Stimulated activated CD8-positive, alpha-beta memory T cell treated with anti-CD3 and anti-CD28 coated beads, Interleukin-7, amount 100 ng/mL, for 24 hours (primary cell): ENCODE results near the gene SBNO2.
A peak's percentile ranks its signal among the peaks of the same experiment; 100 is the strongest.

Source experiments
- DNase-seq: peaks from one replicate; pipeline ENCODE4 v3.0.0-alpha.2; 2020; ENCODE audit warnings: low read depth

SBNO2 gene

GRCh38 chr19:1089126-1089771, 84.8 kb downstream of the SBNO2 start:
- no peak for DNase-seq

- DNase-seq: no peak
These were observed 85.6 kb downstream of the SBNO2 start for GRCh38 chr19:1088416-1089010.

GRCh38 chr19:1087813-1088415, 86.2 kb downstream of the SBNO2 start:
- no peak for DNase-seq

DNA sequence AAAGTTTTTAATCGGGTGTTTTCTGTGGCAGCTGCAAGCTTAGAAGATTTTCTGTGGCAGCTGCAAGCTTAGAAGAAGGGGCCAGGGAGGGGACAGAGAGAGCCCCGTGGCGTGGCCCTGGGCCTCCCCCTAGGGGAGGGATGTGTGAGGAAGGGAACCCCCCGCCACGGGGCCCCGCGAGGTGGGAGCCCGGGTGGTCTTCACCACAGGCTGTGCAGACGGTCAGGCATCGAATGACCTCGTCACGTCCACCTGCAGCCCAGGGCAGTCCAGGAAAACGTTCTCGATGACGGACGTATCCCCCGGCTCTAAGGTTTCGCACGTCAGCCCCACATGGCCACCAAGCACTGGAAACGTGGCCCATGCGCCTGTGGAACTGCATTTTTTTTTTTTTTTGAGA, 87.5 kb downstream of the SBNO2 start:
- DNase-seq: no peak

DNA sequence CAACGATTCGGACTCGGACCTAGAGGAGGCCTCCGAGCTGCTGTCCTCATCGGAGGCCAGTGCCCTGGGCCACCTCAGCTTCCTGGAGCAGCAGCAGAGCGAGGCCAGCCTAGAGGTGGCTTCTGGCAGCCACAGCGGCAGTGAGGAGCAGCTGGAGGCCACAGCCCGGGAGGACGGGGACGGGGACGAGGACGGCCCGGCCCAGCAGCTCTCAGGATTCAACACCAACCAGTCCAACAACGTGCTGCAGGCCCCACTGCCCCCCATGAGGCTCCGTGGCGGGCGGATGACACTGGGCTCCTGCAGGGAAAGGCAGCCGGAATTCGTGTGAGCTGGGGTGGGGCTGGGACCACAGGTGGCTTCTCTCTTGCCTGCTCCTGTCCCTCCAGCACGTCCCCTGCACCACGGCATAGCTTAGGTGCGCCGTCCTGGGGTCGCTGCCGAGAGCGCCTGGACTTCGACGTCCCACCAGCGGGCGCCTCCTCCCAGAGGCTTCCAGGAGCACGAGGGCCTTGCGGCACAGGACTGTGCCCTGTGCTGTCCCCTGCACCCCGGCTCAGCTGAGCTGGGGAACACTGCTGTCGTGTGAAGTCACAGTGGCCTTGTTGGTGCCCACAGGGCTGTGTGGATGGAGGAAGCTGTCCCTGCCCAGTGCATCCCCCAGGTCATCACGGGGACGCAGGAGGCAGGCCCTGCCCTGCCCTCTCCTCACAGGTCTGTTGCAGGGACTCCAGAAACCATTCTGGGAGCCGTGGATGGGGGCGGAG, 88.2 kb downstream of the SBNO2 start:
- DNase-seq: no peak

GRCh38 chr19:1085053-1085658, 88.9 kb downstream of the SBNO2 start:
- no peak for DNase-seq

GRCh38 chr19:1084024-1084868, 89.8 kb downstream of the SBNO2 start:
- no peak for DNase-seq

DNA sequence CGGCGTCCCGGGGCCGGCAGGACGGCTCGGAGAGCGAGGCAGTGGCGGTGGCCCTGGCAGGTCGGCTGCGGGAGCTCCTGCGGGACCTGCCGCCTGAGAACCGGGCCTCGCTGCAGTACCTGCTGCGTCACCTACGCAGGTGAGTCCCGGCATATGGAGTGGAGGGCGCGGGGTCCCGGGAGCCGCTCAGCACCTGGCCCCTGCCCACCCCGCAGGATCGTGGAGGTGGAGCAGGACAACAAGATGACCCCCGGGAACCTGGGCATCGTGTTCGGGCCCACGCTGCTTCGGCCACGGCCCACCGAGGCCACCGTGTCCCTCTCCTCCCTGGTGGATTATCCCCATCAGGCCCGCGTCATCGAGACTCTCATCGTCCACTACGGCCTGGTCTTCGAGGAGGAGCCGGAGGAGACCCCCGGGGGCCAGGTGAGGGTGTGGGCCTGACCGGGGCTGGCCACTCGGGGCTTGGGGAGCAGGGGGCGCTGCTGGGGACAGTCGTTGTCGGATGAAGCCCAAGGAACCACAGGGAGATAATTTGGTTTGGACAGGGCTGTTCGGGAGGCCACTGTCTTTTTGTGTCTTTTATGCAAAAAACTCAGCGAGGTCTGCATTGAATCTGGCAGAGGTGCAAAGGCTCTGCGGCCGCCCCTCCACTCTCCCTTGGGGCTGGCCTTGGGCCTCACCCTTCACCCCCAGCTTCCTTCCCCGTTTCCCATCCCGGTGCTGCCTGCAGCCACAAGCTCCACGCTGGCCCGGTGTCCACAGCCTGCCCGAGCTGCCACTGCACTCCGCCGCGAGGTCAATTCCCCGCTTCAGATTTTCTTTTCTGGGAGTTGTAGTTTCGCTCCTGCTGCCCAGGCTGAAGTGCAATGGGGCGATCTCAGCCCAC, 90.9 kb downstream of the SBNO2 start:
- no peak for DNase-seq

DNA sequence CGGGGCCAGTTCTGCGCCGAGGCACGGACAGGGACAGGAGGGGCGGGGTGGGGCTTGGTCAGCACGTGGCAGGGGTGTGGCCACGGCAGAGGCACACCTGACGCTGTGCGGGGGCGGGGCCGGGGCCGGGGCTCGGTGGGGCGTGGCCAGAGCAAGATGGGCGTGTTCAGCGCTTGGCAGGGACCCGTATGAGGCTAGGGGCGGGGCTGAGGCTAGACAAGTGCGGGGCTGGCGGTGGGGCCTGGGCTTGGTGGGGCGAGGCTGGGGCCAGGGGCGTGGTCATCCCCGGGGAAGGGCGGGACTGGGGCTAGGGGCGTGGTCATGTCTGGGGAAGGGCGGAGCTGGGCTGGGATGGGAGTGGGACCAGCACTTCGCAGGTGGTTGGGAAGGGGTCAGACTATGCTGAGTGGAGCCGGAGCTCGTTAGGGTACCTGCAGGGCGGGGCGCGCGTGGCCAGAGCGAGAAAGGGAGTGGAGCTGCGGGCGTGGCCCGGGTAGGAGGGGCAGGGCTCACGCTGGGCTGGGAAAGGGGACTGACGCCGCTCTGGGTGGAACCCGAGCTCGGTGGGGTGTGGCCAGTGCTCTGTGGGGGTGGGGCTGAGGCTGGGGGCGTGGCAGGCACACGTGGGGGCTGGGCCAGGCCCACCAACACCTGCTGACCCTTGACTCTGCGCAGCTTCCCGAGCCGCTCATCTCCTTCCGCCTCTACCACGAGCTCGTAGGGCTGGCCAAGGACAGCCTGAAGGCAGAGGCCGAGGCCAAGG, 91.7 kb downstream of the SBNO2 start:
- DNase-seq: no peak

- DNase-seq: no peak
These were observed 92.5 kb downstream of the SBNO2 start for GRCh38 chr19:1081301-1082164.

DNA sequence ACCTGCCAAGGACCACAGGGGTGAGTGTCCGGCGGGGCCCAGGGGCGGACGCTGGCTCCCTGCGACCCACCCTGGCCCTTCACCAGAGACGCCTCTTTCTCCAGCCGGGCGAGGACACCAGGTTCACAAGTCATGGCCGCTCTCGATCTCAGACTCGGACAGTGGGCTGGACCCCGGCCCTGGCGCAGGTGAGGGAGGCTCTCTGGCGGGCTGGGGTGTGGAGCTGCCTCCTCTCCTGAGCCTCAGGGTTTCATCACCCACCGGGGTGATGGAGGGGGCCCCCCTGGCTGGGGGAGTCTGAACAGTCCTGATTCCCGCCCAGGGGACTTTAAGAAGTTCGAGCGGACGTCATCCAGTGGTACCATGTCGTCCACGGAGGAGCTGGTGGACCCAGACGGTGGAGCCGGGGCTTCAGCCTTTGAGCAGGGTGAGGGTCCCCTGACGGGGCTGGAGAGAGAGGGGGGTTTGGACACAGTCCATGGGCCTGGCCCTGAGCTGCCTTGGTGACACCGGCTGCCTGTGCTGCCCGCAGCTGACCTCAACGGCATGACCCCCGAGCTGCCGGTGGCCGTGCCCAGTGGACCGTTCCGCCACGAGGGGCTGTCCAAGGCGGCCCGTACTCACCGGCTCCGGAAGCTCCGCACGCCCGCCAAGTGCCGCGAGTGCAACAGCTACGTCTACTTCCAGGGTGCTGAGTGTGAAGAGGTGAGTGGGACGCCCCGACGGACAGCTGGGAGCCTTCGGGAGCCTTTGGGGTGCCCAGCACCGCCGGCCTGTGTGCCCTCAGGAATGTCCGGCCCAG, 93.5 kb downstream of the SBNO2 start:
- DNase-seq: no peak

DNA sequence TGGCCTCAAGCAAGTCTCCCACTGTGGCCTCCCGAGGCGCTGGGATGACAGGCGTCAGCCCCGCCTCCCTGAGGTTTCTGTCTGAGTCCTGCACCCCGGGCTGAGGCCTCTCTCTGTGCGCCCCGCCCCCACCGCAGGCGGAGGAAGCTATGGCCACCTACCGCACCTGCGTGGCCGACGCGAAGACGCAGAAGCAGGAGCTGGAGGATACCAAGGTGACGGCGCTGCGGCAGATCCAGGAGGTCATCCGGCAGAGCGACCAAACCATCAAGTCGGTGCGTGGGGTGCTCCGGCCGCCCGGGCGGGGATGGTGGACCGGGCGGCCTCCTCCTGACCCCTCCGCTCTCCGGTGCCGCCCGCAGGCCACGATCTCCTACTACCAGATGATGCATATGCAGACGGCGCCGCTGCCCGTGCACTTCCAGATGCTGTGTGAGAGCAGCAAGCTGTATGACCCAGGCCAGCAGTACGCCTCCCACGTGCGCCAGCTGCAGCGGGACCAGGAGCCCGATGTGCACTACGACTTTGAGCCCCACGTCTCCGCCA, 94.4 kb downstream of the SBNO2 start:
- DNase-seq: no peak

- DNase-seq: peak; percentile 76
These were observed 97.1 kb downstream of the SBNO2 start for GRCh38 chr19:1076951-1077350.

GRCh38 chr19:1076046-1076386, 98.1 kb downstream of the SBNO2 start:
- no peak for DNase-seq

DNA sequence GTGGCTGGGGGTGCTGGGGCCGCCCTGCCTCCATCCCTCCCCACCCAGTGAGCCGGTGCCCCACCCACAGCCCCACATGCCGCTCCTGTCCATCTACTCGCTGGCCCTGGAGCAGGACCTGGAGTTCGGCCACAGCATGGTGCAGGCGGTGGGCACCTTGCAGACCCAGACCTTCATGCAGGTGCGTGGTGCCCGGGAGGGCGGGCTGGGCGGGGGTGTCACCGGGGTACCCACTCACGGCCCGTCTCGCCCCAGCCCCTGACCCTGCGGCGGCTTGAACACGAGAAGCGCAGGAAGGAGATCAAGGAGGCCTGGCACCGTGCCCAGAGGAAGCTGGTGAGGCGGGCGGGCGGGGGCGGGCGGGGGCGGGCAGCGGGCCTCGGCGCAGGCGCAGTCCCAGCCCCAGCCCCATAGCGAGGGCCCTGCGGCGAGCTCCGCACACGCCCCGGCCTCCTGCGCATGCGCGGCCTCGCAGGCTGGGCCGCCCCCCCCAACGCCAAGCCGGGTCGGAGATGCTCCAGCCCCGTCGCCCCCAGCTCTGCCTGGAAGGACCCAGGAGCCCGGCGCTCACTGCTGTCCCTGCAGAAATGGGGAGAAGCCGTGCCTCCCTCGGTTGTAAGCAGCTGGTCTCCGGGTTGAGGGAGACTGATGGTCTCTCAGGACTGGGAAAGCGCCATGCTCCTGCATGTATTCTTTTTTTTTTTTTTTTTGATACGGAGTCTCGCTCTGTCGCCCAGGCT, 99.4 kb downstream of the SBNO2 start:
- peak; percentile 66 for DNase-seq

DNA sequence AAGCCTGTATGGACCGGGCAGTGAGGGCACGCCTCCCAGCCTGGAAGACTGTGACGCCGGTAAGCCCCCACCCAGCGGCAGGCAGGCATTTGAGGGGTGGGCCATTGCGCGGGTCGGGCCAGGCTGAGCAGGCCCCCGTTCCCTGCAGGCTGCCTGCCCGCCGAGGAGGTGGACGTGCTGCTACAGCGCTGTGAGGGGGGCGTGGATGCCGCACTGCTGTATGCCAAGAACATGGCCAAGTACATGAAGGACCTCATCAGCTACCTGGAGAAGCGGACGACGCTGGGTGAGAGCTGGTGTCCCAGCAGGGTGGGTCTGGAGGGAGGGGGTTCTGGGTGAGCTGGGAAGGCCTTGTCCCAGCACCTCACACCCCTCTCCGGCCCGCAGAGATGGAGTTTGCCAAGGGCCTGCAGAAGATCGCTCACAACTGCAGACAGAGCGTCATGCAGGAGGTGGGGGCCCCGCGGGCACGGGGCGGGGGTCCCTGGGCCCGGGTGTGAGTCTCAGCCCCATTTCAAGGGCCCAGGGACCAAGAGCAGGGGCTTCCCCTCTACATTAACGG, 100.0 kb downstream of the SBNO2 start:
- no peak for DNase-seq
